DND-41 (cell line): ENCODE data around the gene TMEM132C.

Experiments used
- ATAC-seq: fragments of 200-7000 bp; cut with Tn5 transposase; 3 replicates; pipeline ENCODE4 v1.9.1; 2021; ENCODE audit warnings: low read depth; ENCODE audit not compliant: insufficient read depth
- DNase-seq: peaks from one replicate; pipeline ENCODE4 v3.0.0-alpha.2; 2020
- H2AFZ ChIP-seq: 2 replicates; pipeline ENCODE4 v1.6.0; 2012; ENCODE audit warnings: low read depth, low read length
- H3K27ac ChIP-seq: 2 replicates; pipeline ENCODE4 v1.5.1; 2012; ENCODE audit warnings: low read length, inconsistent platforms
- H3K27me3 ChIP-seq: fragments of 200-600 bp; sonication (generic); 2 replicates; pipeline ENCODE4 v1.6.0; 2012; ENCODE audit warnings: low read length, mild to moderate bottlenecking, inconsistent platforms; ENCODE audit not compliant: insufficient read depth, poor library complexity
- H3K36me3 ChIP-seq: 2 replicates; pipeline ENCODE4 v1.5.1; 2012; ENCODE audit warnings: low read length, inconsistent platforms; ENCODE audit not compliant: insufficient read depth
- H3K4me1 ChIP-seq: 2 replicates; pipeline ENCODE4 v1.5.1; 2012; ENCODE audit warnings: mild to moderate bottlenecking, low read length; ENCODE audit not compliant: insufficient read depth
- H3K4me2 ChIP-seq: 2 replicates; pipeline ENCODE4 v1.6.0; 2012; ENCODE audit warnings: mild to moderate bottlenecking, moderate library complexity, low read length, inconsistent platforms; ENCODE audit not compliant: insufficient read depth
- H3K4me3 ChIP-seq, 2 experiments: fragments of 200-600 bp in 1 of 2; shearing (Covaris generic) in 1 of 2; 2 replicates each; pipeline ENCODE4 v1.5.1; 2012 to 2016; ENCODE audit warnings: inconsistent platforms in 2 of 2, low read length in 2 of 2, mild to moderate bottlenecking in 2 of 2, low read depth in 1 of 2, moderate library complexity in 1 of 2
- H3K79me2 ChIP-seq: 2 replicates; pipeline ENCODE4 v1.6.0; 2012; ENCODE audit warnings: low read length, inconsistent platforms; ENCODE audit not compliant: insufficient read depth
- H3K9ac ChIP-seq: 2 replicates; pipeline ENCODE4 v1.6.0; 2012; ENCODE audit warnings: low read depth, mild to moderate bottlenecking, inconsistent platforms, low read length, moderate library complexity
- H3K9me3 ChIP-seq: 2 replicates; pipeline ENCODE4 v1.5.1; 2012; ENCODE audit warnings: low read length, moderate library complexity, mild to moderate bottlenecking, inconsistent platforms; ENCODE audit not compliant: insufficient read depth, severe bottlenecking
- H4K20me1 ChIP-seq: 2 replicates; pipeline ENCODE4 v1.6.0; 2012; ENCODE audit warnings: low read length; ENCODE audit not compliant: insufficient read depth
- CTCF ChIP-seq: IDR thresholded peaks from 2 replicates; pipeline ENCODE4 v1.5.1; 2012; ENCODE audit warnings: borderline replicate concordance, low read length, moderate library complexity, mild to moderate bottlenecking; ENCODE audit not compliant: poor library complexity, severe bottlenecking; ENCODE audit errors: extremely low read depth
- EZH2 ChIP-seq: IDR thresholded peaks from 3 replicates; pipeline ENCODE4 v1.6.1; 2012; ENCODE audit warnings: borderline replicate concordance, low read depth, mild to moderate bottlenecking, moderate library complexity, low read length, inconsistent platforms; ENCODE audit not compliant: severe bottlenecking

Gene TMEM132C

GRCh38 chr12:128664501-128664900 lies 397.5 kb downstream of the TMEM132C start:
- Histone ChIP-seq H3K4me3 (no peak overlapping the region), H3K27me3 (no peaks in the 10 kb centered on the region), H2AFZ (no peak overlapping the region), H3K9me3 (peaks cover 13% of the 10 kb centered on the region), H3K4me2 (no peak overlapping the region), H4K20me1 (no peaks in the 10 kb centered on the region), H3K4me1 (no peaks in the 10 kb centered on the region), H3K9ac (no peak overlapping the region), H3K36me3 (no peaks in the 10 kb centered on the region), H3K79me2 (no peaks in the 10 kb centered on the region), H3K27ac (no peak overlapping the region)
- ATAC-seq (no peak), DNase-seq (no peak)
- TF ChIP-seq EZH2 (no peak), CTCF (no peak)

- H3K4me1 ChIP-seq: no peaks in the 10 kb centered on the region
- DNase-seq: no peak
Observed at GRCh38 chr12:128667193-128667592, 400.2 kb downstream of the TMEM132C start.

GRCh38 chr12:128671528-128672042 lies 404.6 kb downstream of the TMEM132C start:
- Histone ChIP-seq H3K9me3 (no peaks in the 10 kb centered on the region), H3K9ac (no peak overlapping the region), H3K79me2 (no peaks in the 10 kb centered on the region), H4K20me1 (no peaks in the 10 kb centered on the region), H3K36me3 (no peaks in the 10 kb centered on the region), H3K27me3 (no peaks in the 10 kb centered on the region), H3K27ac (no peak overlapping the region), H3K4me3 (no peak overlapping the region), H3K4me2 (no peak overlapping the region), H3K4me1 (no peaks in the 10 kb centered on the region), H2AFZ (no peak overlapping the region)
- ATAC-seq: no peak
- TF ChIP-seq EZH2: no peak
- TF ChIP-seq CTCF: peak; percentile 35
- no peak for DNase-seq

More at GRCh38 chr12:128667193-128667592, 400.2 kb downstream of the TMEM132C start:
- Histone ChIP-seq H2AFZ (no peak overlapping the region), H3K79me2 (no peaks in the 10 kb centered on the region), H3K9me3 (peaks cover 13% of the 10 kb centered on the region), H3K36me3 (no peaks in the 10 kb centered on the region), H3K27ac (no peak overlapping the region), H4K20me1 (no peaks in the 10 kb centered on the region), H3K27me3 (no peaks in the 10 kb centered on the region), H3K4me3 (no peak overlapping the region), H3K4me2 (no peak overlapping the region), H3K9ac (no peak overlapping the region)
- no peak for ATAC-seq
- TF ChIP-seq CTCF (no peak), EZH2 (no peak)

- no peak for TF ChIP-seq EZH2
- no peak for TF ChIP-seq CTCF
- H4K20me1 ChIP-seq: no peaks in the 10 kb centered on the region
- no peak overlapping the region for H3K4me2 ChIP-seq
- H3K9ac ChIP-seq: no peak overlapping the region
- no peaks in the 10 kb centered on the region for H3K79me2 ChIP-seq
- H2AFZ ChIP-seq: no peak overlapping the region
- H3K27me3 ChIP-seq: no peaks in the 10 kb centered on the region
- H3K27ac ChIP-seq: no peak overlapping the region
- no peaks in the 10 kb centered on the region for H3K9me3 ChIP-seq
- no peaks in the 10 kb centered on the region for H3K4me1 ChIP-seq
- ATAC-seq (no peak), DNase-seq (no peak)
- no peaks in the 10 kb centered on the region for H3K36me3 ChIP-seq
- H3K4me3 ChIP-seq: no peak overlapping the region
Observed at GRCh38 chr12:128672428-128672827, 405.5 kb downstream of the TMEM132C start.
